Mucosa of gallbladder (tissue), 1 donor: ENCODE measurements around the gene DPEP2. TPM values are rescaled to one million over a fixed set of nuclear protein-coding genes. Genes with fewer than 3 reads are reported as not detected.
A peak's percentile ranks its signal among the peaks of the same experiment; 100 is the strongest.
"Not testable (repeated sequence)": the region's sequence is repeated elsewhere in the genome, so short reads cannot be mapped to it uniquely, and the experiment has no call there.

Experiments
- DNase-seq: peaks from one replicate; pipeline ENCODE4 v3.0.0-alpha.2; 2020; ENCODE audit warnings: low spot score
- total RNA-seq: library from RNA; stranded (reverse); gene quantifications from one replicate; pipeline ENCODE4 v1.2.1, GENCODE V29; 2021
- donor health status: DM: no; HTN: no; CAD: no.

DPEP2 gene
- total RNA-seq = 3.4 TPM

- not testable (repeated sequence) for DNase-seq
Observed at GRCh38 chr16:67998779-67999688, at the start of gene DPEP2. Gene DPEP2, minus strand, starts transcription at chr16:67999484. Its CDS starts 6,272 bp downstream, at chr16:67993212.

GRCh38 chr16:68047987-68048386, 48.7 kb upstream of the DPEP2 start:
- DNase-seq = no peak

- no peak for DNase-seq
Observed at GRCh38 chr16:68046106-68046505, 46.8 kb upstream of the DPEP2 start.

- no peak for DNase-seq
Observed at GRCh38 chr16:68041783-68042182, 42.5 kb upstream of the DPEP2 start.

- peak; percentile 78 for DNase-seq
Observed at GRCh38 chr16:68040506-68041288, 41.4 kb upstream of the DPEP2 start.

GRCh38 chr16:68037841-68038597, 38.7 kb upstream of the DPEP2 start:
- DNase-seq = no peak

- DNase-seq = no peak
Observed at GRCh38 chr16:68035227-68035626, 35.9 kb upstream of the DPEP2 start.

- no peak for DNase-seq
Observed at GRCh38 chr16:68033101-68033500, 33.8 kb upstream of the DPEP2 start.

- no peak for DNase-seq
Observed at GRCh38 chr16:68031951-68032350, 32.7 kb upstream of the DPEP2 start.

GRCh38 chr16:68030108-68030507, 30.8 kb upstream of the DPEP2 start:
- not testable (repeated sequence) for DNase-seq

GRCh38 chr16:68028996-68029395, 29.7 kb upstream of the DPEP2 start:
- no peak for DNase-seq

GRCh38 chr16:68022728-68023537, 23.6 kb upstream of the DPEP2 start, which contains the start of the genes DDX28 and DUS2:
Gene DDX28, minus strand, starts transcription at chr16:68023232. Its CDS starts 30 bp downstream, at chr16:68023202.
Gene DUS2, plus strand, starts transcription at chr16:68023284. Its CDS starts 14,740 bp downstream, at chr16:68038024.
- peak; percentile 96 for DNase-seq

- DNase-seq = no peak
Observed at GRCh38 chr16:68022278-68022727, 23.0 kb upstream of the DPEP2 start.

GRCh38 chr16:68021490-68021889, 22.2 kb upstream of the DPEP2 start:
- no peak for DNase-seq

GRCh38 chr16:68019167-68019680, 19.9 kb upstream of the DPEP2 start:
- no peak for DNase-seq

- DNase-seq = no peak
Observed at GRCh38 chr16:68015681-68016080, 16.4 kb upstream of the DPEP2 start, which contains the start of gene DPEP2NB. Gene DPEP2NB, minus strand, starts transcription at chr16:68015911. Its CDS starts 141 bp downstream, at chr16:68015770.

- DNase-seq = no peak
Observed at GRCh38 chr16:68013440-68013839, 14.2 kb upstream of the DPEP2 start.

- not testable (repeated sequence) for DNase-seq
Observed at GRCh38 chr16:68009872-68010271, 10.6 kb upstream of the DPEP2 start.

GRCh38 chr16:68009157-68009735, 10.0 kb upstream of the DPEP2 start:
- no peak for DNase-seq

GRCh38 chr16:68005786-68006286, 6.6 kb upstream of the DPEP2 start:
- peak; percentile 49 for DNase-seq
